GM19351 (cell line): ENCODE measurements around the gene IBA57.
"Not testable (repeated sequence)": the region's sequence is repeated elsewhere in the genome, so short reads cannot be mapped to it uniquely, and the experiment has no call there.

Source experiments
- ATAC-seq: cut with Tn5 transposase; IDR thresholded peaks from one replicate; pipeline ENCODE4 v1.9.1; 2021; ENCODE audit warnings: mild to moderate bottlenecking, moderate library complexity; ENCODE audit not compliant: unreplicated experiment

IBA57 gene

DNA sequence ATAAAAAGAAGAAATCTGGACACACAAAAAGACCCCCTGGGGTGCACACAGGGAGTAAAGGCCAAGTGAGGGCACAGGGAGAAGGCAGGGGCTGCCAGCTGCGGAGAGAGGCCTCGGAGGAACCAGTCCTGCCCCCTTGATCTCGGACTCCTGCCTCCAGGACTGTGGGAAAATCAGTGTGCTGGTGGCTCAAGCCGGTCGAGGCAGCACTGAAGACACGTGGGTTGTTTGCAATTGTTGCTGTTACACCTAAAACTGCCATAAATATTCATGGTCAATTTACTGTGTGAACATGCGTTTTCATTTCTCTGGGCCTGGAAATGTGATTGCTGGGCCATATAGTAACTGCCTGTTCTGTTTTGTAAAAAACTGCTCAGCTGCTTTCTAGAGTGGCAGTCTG is 18.5 kb downstream of the IBA57 start:
- ATAC-seq = no peak

DNA sequence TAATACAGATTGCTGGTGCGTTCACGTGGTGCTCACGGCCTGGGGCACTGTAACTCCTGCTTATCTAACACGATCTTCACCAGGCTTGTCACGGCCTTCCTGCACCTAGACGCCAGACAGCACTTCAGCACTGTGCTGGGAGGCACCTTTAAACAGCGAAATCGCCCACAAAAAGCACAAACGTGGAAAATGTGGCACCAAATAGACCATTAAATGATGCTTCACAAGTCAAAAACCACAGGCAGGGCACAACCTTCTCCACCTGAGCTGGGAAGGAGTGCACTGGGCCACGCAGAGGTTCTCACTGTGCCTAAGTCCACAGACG is 20.0 kb downstream of the IBA57 start:
- no peak for ATAC-seq

DNA sequence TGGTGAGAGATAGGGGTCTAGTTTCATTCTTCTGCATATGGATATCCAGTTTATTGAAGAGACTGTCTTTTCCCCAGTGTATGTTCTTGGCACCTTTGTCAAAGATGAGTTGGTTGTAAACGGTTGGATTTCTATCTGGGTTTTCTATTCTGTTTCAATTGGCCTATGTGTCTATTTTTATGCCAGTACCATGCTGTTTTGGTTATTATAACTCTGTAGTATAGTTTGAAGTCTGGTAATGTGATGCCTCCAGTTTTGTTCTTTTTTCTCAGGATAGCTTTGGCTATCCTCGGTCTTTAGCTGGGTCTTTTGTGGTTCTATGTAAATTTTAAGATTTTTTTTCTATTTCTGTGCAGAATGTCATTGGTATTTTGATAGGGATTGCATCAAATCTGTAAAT is 22.6 kb downstream of the IBA57 start:
- ATAC-seq = not testable (repeated sequence)

DNA sequence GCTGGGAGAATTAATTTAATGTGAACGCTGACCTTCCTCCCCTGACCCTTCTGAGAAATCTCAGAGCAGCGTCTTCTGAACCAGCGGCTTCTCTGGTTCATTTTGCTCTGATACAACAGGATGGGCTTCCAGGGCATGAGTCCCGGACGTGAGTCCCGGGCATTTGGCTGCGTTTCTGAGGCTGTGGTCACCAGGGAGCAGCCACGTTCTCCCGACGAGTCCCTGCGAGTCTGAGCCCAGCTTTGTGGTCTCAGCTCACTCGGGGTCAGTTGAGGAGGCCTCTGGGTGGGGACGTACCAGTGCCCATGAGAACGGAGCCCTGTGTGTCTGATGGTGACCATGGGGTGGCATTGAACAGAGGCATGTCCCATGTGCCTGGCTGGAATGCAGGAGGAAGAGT is 24.6 kb downstream of the IBA57 start:
- ATAC-seq = no peak

- no peak for ATAC-seq
Measured at GRCh38 chr1:228190778-228191177, 25.2 kb downstream of the IBA57 start.

GRCh38 chr1:228194436-228194835 is 28.8 kb downstream of the IBA57 start:
- no peak for ATAC-seq

GRCh38 chr1:228194921-228195812 is 29.6 kb downstream of the IBA57 start:
- no peak for ATAC-seq

DNA sequence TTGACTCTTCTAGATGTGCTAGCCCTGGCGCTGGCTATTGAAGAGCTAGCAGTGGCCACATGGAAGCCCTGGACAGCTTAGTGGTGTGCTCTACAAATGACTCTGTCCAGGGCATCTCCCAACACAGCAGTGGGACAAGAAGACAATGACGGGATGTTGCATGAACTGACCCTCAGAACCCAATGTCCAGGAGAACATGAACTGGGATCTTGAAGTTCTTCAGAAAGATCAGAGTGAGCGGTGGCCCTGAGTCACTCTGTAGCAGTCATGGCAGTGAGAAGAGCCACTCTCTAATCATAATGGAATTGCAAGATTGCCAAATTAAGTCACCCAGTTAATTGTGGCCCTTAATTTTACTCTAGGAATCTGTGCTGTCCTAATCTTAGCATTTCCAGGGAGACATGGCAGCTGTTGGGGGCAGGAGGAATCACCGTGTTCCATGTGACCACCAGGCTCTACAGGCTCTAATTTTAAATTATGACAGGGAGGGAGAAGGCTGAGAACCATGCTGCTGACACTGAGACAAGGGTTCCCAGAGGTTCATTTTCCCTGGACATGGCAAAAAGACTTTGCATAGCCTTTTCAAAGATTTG is 32.0 kb downstream of the IBA57 start:
- no peak for ATAC-seq

- ATAC-seq = no peak
Measured at GRCh38 chr1:228198977-228199590, 33.5 kb downstream of the IBA57 start.

DNA sequence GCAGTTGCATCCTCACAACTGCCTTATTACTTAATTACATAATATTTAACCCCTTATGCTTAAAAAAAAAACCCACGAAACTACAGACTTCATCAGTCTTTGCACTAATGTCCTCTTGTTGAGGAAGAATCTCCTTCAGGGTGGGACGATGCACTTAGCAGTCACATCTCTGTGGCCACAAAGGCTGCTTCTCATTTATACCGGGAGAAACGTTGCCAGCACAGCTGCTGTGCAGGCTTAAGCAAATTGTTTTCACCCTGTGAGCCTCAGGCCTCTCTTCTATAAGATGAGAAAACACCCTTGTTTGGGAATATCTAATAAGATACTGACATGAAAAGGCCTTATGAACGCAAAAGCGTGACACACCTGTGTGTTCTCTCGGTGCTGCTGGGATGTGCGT is 39.4 kb downstream of the IBA57 start:
- ATAC-seq = no peak

GRCh38 chr1:228205526-228206436 is 40.2 kb downstream of the IBA57 start:
- no peak for ATAC-seq

GRCh38 chr1:228206582-228207351 is 41.2 kb downstream of the IBA57 start:
- ATAC-seq = no peak

- no peak for ATAC-seq
Measured at GRCh38 chr1:228207381-228207810, 41.8 kb downstream of the IBA57 start.

- no peak for ATAC-seq
Measured at GRCh38 chr1:228207851-228208821, 42.5 kb downstream of the IBA57 start, which contains the start of gene OBSCN. OBSCN (plus strand) TSS chr1:228208044; CDS start chr1:228211784, 3,740 bp downstream.

DNA sequence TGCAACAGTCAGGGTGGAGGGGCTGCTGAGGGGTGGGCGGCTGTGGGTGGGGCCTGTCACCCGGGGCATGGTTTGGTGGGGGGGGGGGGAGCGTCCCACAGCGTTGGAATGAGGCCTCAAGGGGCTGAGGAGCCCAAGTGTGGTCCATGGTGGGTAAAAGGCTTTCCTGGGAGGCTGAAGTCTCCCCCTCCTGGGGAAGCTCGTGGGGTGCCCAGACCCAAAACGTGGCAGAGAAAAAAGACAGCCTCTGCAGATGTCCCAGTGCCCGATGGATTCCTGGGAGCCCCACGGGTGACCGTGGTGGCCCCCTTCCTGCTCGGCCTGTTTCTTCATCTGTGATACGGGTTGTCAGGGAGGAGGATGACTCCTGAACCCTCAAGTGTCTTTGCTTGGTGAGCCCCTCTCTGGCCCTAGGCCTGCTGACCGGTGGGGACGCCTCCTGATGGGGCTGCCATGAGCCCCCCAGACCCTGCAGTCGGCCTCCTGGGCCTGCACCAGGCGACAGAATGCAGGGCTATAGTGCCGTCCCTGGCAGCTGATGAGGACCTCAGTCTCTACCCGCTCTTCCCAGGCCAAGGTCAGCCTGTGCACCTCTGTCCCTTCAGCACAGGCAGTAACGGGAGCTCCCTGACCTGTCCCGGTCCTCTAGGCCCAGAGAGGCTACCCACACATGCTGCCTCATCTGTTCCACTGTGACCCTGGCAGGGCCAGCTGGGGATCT is 43.4 kb downstream of the IBA57 start:
- ATAC-seq = no peak

- no peak for ATAC-seq
Measured at GRCh38 chr1:228209657-228210056, 44.1 kb downstream of the IBA57 start.

DNA sequence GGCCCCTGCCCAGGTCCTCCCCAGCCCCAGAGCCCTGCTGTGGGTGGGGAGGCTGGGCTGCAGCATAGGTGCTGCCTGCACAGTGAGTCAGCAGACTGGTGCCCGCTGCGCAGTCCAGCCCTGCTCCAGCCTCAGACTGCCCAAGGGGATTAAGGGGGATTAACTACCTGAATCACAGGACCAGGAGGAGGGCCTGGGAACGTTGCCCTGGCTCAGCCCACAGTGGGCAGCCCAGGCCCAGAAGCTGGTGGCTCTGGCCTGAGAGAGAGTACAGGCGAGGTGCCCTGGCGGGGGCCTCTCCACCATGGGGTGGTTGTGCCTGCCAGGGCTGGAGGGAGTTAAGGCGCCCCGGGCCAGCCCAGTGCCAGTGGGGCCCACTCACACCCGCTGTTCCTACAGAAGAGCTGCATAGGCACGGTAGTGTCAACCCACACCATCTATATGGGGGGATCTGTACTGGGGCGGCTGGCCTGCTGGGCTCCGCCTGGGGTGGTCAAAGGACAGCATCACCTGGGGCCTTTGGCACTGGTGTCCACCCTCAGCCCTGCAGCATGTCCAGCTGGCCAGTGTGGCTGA is 44.6 kb downstream of the IBA57 start:
- no peak for ATAC-seq
